ENCODE results near the gene IQCC. TPM values are rescaled to one million over a fixed set of nuclear protein-coding genes. Genes with fewer than 3 reads are reported as not detected.

The IQCC gene
- polyA plus RNA-seq, 1 experiment: 1.3 TPM

GRCh38 chr1:32198237-32199042 is 7.0 kb upstream of the IQCC start:
- TF ChIP-seq CTCF (IDR thresholded peaks at IDR 0.05; ENCODE audit: low read depth, low read length): no peak
- H3K9me3 ChIP-seq (ENCODE audit: control insufficient read depth, insufficient read depth, low read length): no peaks in the 10 kb centered on the region
- no peak overlapping the region for H3K4me3 ChIP-seq (ENCODE audit: low read depth, low read length)
- ChIA-PET POLR2A (interaction anchor here (0.7 to 2.2 kb wide), 3 partner anchors 12 to 32 kb away, joined by 3 to 9 read pairs (median 7); no protein-coding TSS in a partner anchor), CTCF (no interaction called here)
- no peak for DNase-seq (ENCODE audit: low read depth, low spot score)
- peak overlapping the region; percentile 11 for H3K27ac ChIP-seq (ENCODE audit: low read depth, low read length)
- H3K27me3 ChIP-seq (ENCODE audit: control insufficient read depth, insufficient read depth, low read length): no peaks in the 10 kb centered on the region

GRCh38 chr1:32199043-32199716 is 6.3 kb upstream of the IQCC start:
- Histone ChIP-seq H3K4me3 (ENCODE audit: low read depth, low read length) (peak overlapping the region; percentile 79), H3K27me3 (ENCODE audit: control insufficient read depth, insufficient read depth, low read length) (no peaks in the 10 kb centered on the region), H3K9me3 (ENCODE audit: control insufficient read depth, insufficient read depth, low read length) (no peaks in the 10 kb centered on the region), H3K27ac (ENCODE audit: low read depth, low read length) (peak overlapping the region; percentile 96)
- ChIA-PET CTCF (interaction anchor here (0.7 to 1.9 kb wide), 2 partner anchors 12 to 14 kb away, joined by 4 read pairs; no protein-coding TSS in a partner anchor), POLR2A (interaction anchor here (0.7 to 2.5 kb wide), 2 partner anchors 33 to 137 kb away, joined by 3 to 17 read pairs; partner anchors contain the start of gene MARCKSL1)
- no peak for DNase-seq (ENCODE audit: low read depth, low spot score)
- TF ChIP-seq CTCF (IDR thresholded peaks at IDR 0.05; ENCODE audit: low read depth, low read length): no peak

- H3K4me3 ChIP-seq (ENCODE audit: low read depth, low read length): peak overlapping the region; percentile 79
- no peak for TF ChIP-seq CTCF (IDR thresholded peaks at IDR 0.05; ENCODE audit: low read depth, low read length)
- no peaks in the 10 kb centered on the region for H3K27me3 ChIP-seq (ENCODE audit: control insufficient read depth, insufficient read depth, low read length)
- DNase-seq (ENCODE audit: low read depth, low spot score): no peak
- CTCF ChIA-PET: interaction anchor here (1.9 to 3.1 kb wide), 2 partner anchors 14 to 16 kb away, joined by 4 to 16 read pairs; no protein-coding TSS in a partner anchor
- peak overlapping the region; percentile 96 for H3K27ac ChIP-seq (ENCODE audit: low read depth, low read length)
- POLR2A ChIA-PET: interaction anchor here (0.6 to 2.5 kb wide), 4 partner anchors 20 to 136 kb away, joined by 3 to 17 read pairs (median 10); partner anchors contain the start of genes MARCKSL1, TMEM39B and TXLNA
- no peaks in the 10 kb centered on the region for H3K9me3 ChIP-seq (ENCODE audit: control insufficient read depth, insufficient read depth, low read length)
Observed at GRCh38 chr1:32199717-32200072, 5.8 kb upstream of the IQCC start.

- ChIA-PET CTCF (interaction anchor here (1.9 to 3.1 kb wide), 2 partner anchors 15 kb away, joined by 4 to 16 read pairs; no protein-coding TSS in a partner anchor), POLR2A (interaction anchor here (0.5 to 2.5 kb wide), 12 partner anchors 8 to 611 kb away, joined by 3 to 17 read pairs (median 3); partner anchors contain the start of genes BSDC1, KPNA6, MARCKSL1 and TMEM39B)
- Histone ChIP-seq H3K4me3 (ENCODE audit: low read depth, low read length) (peak within 1 kb of the TSS; percentile 79), H3K27me3 (ENCODE audit: control insufficient read depth, insufficient read depth, low read length) (no peaks in the 10 kb centered on the region), H3K9me3 (ENCODE audit: control insufficient read depth, insufficient read depth, low read length) (no peaks in the 10 kb centered on the region), H3K27ac (ENCODE audit: low read depth, low read length) (peak within 1 kb of the TSS; percentile 96)
- DNase-seq (ENCODE audit: low read depth, low spot score): no peak
- no peak for TF ChIP-seq CTCF (IDR thresholded peaks at IDR 0.05; ENCODE audit: low read depth, low read length)
Observed at GRCh38 chr1:32200226-32201010, 5.1 kb upstream of the IQCC start, which contains the start of gene CCDC28B. CCDC28B (plus strand) TSS chr1:32200595; CDS start chr1:32201936, 1,341 bp downstream.
